Astrocyte (in vitro differentiated cells and primary cell): ENCODE data around the gene BCL11B. TPM values are rescaled to one million over a fixed set of nuclear protein-coding genes. Genes with fewer than 3 reads are reported as not detected.

Experiments used
- DNase-seq: peaks from one replicate; pipeline ENCODE4 v3.0.0-alpha.2; 2010; ENCODE audit warnings: low read depth
- FAIRE-seq: peaks from 2 replicates; lab custom pipeline; 2011; peaks lifted over from hg19 to GRCh38; lab: Jason Lieb, UNC
- H2AFZ ChIP-seq: 2 replicates; pipeline ENCODE4 v1.6.0; 2012; ENCODE audit warnings: low read depth, low read length, inconsistent platforms
- H3K27ac ChIP-seq: 2 replicates; pipeline ENCODE4 v1.5.1; 2011; ENCODE audit warnings: low read depth, low read length, inconsistent platforms
- H3K27me3 ChIP-seq: 2 replicates; pipeline ENCODE4 v1.6.0; 2011; ENCODE audit warnings: low read length, inconsistent platforms; ENCODE audit not compliant: insufficient read depth
- H3K36me3 ChIP-seq: 2 replicates; pipeline ENCODE4 v1.5.1; 2011; ENCODE audit warnings: low read length, inconsistent platforms; ENCODE audit not compliant: insufficient read depth
- H3K4me1 ChIP-seq: 2 replicates; pipeline ENCODE4 v1.5.1; 2011; ENCODE audit warnings: low read length, inconsistent platforms; ENCODE audit not compliant: insufficient read depth
- H3K4me2 ChIP-seq: 2 replicates; pipeline ENCODE4 v1.6.0; 2012; ENCODE audit warnings: low read length, inconsistent platforms
- H3K4me3 ChIP-seq: 2 replicates; pipeline ENCODE4 v1.5.1; 2011; ENCODE audit warnings: low read depth, mild to moderate bottlenecking, low read length, inconsistent platforms; ENCODE audit not compliant: insufficient read depth
- H3K79me2 ChIP-seq: 2 replicates; pipeline ENCODE4 v1.6.0; 2012; ENCODE audit warnings: mild to moderate bottlenecking, low read length, inconsistent platforms; ENCODE audit not compliant: insufficient read depth
- H3K9ac ChIP-seq: 2 replicates; pipeline ENCODE4 v1.6.0; 2012; ENCODE audit warnings: mild to moderate bottlenecking, low read length, inconsistent platforms
- H3K9me3 ChIP-seq: 2 replicates; pipeline ENCODE4 v1.5.1; 2012; ENCODE audit warnings: low read depth, mild to moderate bottlenecking, low read length, inconsistent platforms; ENCODE audit not compliant: insufficient read depth
- H4K20me1 ChIP-seq: 2 replicates; pipeline ENCODE4 v1.6.0; 2012; ENCODE audit warnings: low read length, inconsistent platforms; ENCODE audit not compliant: insufficient read depth
- H3K27ac Mint-ChIP-seq: one replicate; pipeline ENCODE4 v1.8.0; 2021; ENCODE audit warnings: mild to moderate bottlenecking, mixed read lengths; ENCODE audit not compliant: unreplicated experiment
- H3K27me3 Mint-ChIP-seq: one replicate; pipeline ENCODE4 v1.8.0; 2021; ENCODE audit warnings: low read depth, mixed read lengths; ENCODE audit not compliant: unreplicated experiment
- H3K36me3 Mint-ChIP-seq: one replicate; pipeline ENCODE4 v1.8.0; 2021; ENCODE audit warnings: low read depth, mixed read lengths; ENCODE audit not compliant: unreplicated experiment
- H3K4me1 Mint-ChIP-seq: one replicate; pipeline ENCODE4 v1.8.0; 2021; ENCODE audit warnings: low read depth, mixed read lengths; ENCODE audit not compliant: unreplicated experiment
- H3K4me3 Mint-ChIP-seq: one replicate; pipeline ENCODE4 v1.8.0; 2021; ENCODE audit warnings: mild to moderate bottlenecking, moderate library complexity, mixed read lengths; ENCODE audit not compliant: unreplicated experiment
- H3K9me3 Mint-ChIP-seq: one replicate; pipeline ENCODE4 v1.8.0; 2021; ENCODE audit warnings: mild to moderate bottlenecking, mixed read lengths; ENCODE audit not compliant: unreplicated experiment
- EZH2 ChIP-seq: IDR thresholded peaks from 2 replicates; pipeline ENCODE4 v1.6.1; 2012; ENCODE audit warnings: mild to moderate bottlenecking, low read length, inconsistent platforms; ENCODE audit not compliant: insufficient read depth
- total RNA-seq: library from RNA; stranded (reverse); gene quantifications from 2 replicates; pipeline ENCODE4 v1.2.1, GENCODE V29; 2021
- TF ChIP-seq, protein P1 (sequence below): IDR thresholded peaks from 2 replicates; pipeline ENCODE4 v1.5.1; 2011; ENCODE audit warnings: low read depth, mild to moderate bottlenecking, inconsistent platforms, low read length, moderate library complexity; ENCODE audit not compliant: insufficient read depth

BCL11B gene
- total RNA-seq, 1 donor from 2014 or later: 1.1 TPM

- H3K27me3 ChIP-seq: peaks cover 22% of the 10 kb centered on the region
- Mint-ChIP-seq H3K27me3 (peaks cover 62% of the 10 kb centered on the region), H3K36me3 (peaks cover 8% of the 10 kb centered on the region), H3K4me3 (no peak overlapping the region), H3K9me3 (peaks cover 3% of the 10 kb centered on the region), H3K27ac (no peak overlapping the region), H3K4me1 (no peaks in the 10 kb centered on the region)
- H3K79me2 ChIP-seq: no peaks in the 10 kb centered on the region
- H3K9me3 ChIP-seq: no peaks in the 10 kb centered on the region
- no peak overlapping the region for H3K4me3 ChIP-seq
- H3K4me2 ChIP-seq: no peak overlapping the region
- no peak overlapping the region for H3K9ac ChIP-seq
- no peak overlapping the region for H3K27ac ChIP-seq
- no peaks in the 10 kb centered on the region for H4K20me1 ChIP-seq
- FAIRE-seq: no peak
- no peak overlapping the region for H2AFZ ChIP-seq
- no peaks in the 10 kb centered on the region for H3K4me1 ChIP-seq
- H3K36me3 ChIP-seq: no peaks in the 10 kb centered on the region
- DNase-seq: no peak
- no peak for TF ChIP-seq EZH2
- TF ChIP-seq, protein P1, sequence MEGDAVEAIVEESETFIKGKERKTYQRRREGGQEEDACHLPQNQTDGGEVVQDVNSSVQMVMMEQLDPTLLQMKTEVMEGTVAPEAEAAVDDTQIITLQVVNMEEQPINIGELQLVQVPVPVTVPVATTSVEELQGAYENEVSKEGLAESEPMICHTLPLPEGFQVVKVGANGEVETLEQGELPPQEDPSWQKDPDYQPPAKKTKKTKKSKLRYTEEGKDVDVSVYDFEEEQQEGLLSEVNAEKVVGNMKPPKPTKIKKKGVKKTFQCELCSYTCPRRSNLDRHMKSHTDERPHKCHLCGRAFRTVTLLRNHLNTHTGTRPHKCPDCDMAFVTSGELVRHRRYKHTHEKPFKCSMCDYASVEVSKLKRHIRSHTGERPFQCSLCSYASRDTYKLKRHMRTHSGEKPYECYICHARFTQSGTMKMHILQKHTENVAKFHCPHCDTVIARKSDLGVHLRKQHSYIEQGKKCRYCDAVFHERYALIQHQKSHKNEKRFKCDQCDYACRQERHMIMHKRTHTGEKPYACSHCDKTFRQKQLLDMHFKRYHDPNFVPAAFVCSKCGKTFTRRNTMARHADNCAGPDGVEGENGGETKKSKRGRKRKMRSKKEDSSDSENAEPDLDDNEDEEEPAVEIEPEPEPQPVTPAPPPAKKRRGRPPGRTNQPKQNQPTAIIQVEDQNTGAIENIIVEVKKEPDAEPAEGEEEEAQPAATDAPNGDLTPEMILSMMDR: no peak
Measured at GRCh38 chr14:99201351-99202073, 70.5 kb downstream of the BCL11B start.

- H3K4me1 ChIP-seq: no peaks in the 10 kb centered on the region
- no peak overlapping the region for H3K4me3 Mint-ChIP-seq
- H3K27me3 ChIP-seq: peaks cover 18% of the 10 kb centered on the region
- TF ChIP-seq, protein P1: no peak
- TF ChIP-seq EZH2: no peak
- H3K27ac ChIP-seq: no peak overlapping the region
- H3K9me3 ChIP-seq: no peaks in the 10 kb centered on the region
- peaks cover 9% of the 10 kb centered on the region for H3K36me3 Mint-ChIP-seq
- H3K36me3 ChIP-seq: no peaks in the 10 kb centered on the region
- H3K4me3 ChIP-seq: no peak overlapping the region
- H3K9me3 Mint-ChIP-seq: no peaks in the 10 kb centered on the region
- DNase-seq (no peak), FAIRE-seq (no peak)
- H3K4me2 ChIP-seq: no peak overlapping the region
- H3K9ac ChIP-seq: no peak overlapping the region
- no peaks in the 10 kb centered on the region for H3K4me1 Mint-ChIP-seq
- peaks cover 66% of the 10 kb centered on the region for H3K27me3 Mint-ChIP-seq
- no peak overlapping the region for H2AFZ ChIP-seq
- H3K79me2 ChIP-seq: no peaks in the 10 kb centered on the region
- H4K20me1 ChIP-seq: peaks cover 1% of the 10 kb centered on the region
- H3K27ac Mint-ChIP-seq: no peak overlapping the region
Measured at GRCh38 chr14:99200654-99201005, 71.4 kb downstream of the BCL11B start.

DNA sequence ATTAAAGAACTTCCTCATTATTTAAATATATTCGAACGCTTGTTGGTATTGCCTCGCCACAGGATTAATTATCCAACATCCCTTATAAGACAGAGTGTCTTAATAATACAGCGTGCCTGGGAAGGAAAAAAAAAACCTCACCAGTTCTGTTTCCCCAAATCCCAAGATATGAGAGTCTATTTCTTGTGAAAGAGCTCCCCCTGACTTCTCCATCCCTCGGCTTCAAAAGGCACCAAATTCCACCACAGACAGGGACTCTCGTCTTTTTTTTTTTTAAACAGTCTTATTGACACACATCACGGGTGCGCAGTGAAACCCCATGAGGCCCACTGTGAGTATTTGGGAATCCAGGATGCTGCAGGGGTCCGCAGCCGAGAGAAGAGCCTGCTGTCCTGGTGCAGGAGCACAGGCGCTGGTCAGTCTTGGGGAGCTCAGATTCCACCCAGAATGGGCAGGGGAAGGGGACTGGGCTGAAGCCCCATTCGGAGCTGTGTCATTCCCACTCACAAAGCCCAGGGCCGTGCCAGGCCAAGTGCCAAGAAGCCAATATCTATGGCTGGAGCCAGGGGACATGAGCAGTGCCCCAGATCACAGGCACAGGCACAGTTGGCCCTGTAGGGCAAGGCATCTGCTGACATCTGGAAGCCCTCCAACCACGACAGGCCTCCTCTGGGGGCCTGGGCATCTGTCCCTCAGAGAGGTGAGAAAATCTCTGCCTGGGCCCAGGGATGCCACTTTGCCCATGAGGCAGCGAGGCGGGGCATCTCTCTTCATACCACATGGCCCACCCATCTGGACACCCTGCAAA lies 71.9 kb downstream of the BCL11B start:
- Mint-ChIP-seq H3K9me3 (no peaks in the 10 kb centered on the region), H3K4me1 (no peaks in the 10 kb centered on the region), H3K27ac (no peak overlapping the region), H3K4me3 (no peak overlapping the region), H3K27me3 (peaks cover 67% of the 10 kb centered on the region), H3K36me3 (peaks cover 6% of the 10 kb centered on the region)
- H3K27me3 ChIP-seq: peaks cover 18% of the 10 kb centered on the region
- no peaks in the 10 kb centered on the region for H3K79me2 ChIP-seq
- FAIRE-seq: no peak
- no peaks in the 10 kb centered on the region for H3K36me3 ChIP-seq
- no peak for DNase-seq
- H4K20me1 ChIP-seq: peaks cover 4% of the 10 kb centered on the region
- H3K9me3 ChIP-seq: no peaks in the 10 kb centered on the region
- no peak overlapping the region for H3K9ac ChIP-seq
- no peaks in the 10 kb centered on the region for H3K4me1 ChIP-seq
- no peak overlapping the region for H3K4me2 ChIP-seq
- H2AFZ ChIP-seq: no peak overlapping the region
- TF ChIP-seq, protein P1: no peak
- TF ChIP-seq EZH2: no peak
- no peak overlapping the region for H3K27ac ChIP-seq
- H3K4me3 ChIP-seq: no peak overlapping the region
